ENCODE measurements around the gene SCUBE2.

The SCUBE2 gene

DNA sequence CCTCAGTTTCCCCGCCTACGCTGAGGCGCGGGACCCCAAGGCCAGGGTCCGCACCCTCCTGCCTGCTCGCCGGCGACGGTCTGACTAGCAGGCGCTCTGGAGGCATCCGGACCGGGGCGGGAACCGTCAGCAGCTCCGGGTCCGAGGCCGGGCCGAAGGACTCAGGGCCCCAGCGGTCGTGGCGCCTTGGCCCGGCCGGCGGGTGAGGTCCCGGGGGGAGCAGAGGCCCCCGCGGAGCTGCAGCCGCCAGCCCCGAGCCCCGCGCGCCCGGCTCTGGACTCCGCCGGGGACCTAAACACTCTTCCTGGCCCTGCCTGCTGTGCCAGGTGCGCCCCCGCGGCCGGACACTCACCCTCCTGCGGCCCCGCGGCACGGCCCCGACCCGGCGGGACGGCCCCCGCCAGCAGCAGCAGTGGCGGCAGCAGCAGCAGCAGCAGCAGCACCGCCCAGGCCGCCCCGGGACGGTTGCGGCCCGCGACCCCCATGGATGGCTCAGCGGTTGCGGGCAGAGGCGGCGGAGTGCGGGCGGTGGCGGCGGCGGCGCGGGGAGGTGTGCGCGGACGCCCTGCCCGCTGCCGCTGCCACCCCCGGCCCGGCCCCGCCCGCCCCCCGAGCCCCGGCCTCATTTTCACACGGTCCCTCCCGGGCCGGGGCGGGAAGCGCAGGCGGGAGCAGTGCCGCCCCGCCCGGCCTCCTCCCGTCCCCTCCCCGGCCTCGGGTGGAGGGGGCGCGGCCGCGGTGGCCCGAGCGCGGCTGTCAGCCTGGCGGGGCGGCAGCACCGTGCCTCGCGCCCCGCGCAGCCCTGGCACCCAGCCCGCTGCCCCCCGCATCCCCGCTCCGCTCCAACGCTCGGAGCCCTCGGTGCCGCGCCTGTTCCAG lies at the start of gene SCUBE2:
SCUBE2 (minus strand) TSS at position 556 of the 879 bp plus-strand sequence; CDS start at position 485, 71 bp downstream.
- DNase-seq = no peak

DNA sequence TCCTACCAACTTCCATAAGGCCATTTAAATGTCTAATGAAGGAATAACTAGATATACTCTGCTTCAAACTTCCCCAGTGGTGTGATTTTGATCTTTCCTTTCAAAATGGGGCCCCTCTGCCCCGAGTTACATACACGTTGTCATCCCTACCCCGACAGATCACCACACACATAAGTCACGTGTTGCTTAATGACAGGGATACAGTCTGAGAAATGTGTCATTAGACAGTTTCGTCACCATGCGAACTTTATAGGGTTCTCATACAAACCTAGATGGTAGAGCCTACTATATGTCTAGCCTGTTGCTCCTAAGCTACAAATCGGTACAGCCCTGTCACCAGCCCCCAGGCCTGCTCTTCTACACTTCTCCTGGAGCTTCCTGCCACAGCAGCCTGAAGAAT lies 49.8 kb upstream of the SCUBE2 start:
- DNase-seq = no peak

DNA sequence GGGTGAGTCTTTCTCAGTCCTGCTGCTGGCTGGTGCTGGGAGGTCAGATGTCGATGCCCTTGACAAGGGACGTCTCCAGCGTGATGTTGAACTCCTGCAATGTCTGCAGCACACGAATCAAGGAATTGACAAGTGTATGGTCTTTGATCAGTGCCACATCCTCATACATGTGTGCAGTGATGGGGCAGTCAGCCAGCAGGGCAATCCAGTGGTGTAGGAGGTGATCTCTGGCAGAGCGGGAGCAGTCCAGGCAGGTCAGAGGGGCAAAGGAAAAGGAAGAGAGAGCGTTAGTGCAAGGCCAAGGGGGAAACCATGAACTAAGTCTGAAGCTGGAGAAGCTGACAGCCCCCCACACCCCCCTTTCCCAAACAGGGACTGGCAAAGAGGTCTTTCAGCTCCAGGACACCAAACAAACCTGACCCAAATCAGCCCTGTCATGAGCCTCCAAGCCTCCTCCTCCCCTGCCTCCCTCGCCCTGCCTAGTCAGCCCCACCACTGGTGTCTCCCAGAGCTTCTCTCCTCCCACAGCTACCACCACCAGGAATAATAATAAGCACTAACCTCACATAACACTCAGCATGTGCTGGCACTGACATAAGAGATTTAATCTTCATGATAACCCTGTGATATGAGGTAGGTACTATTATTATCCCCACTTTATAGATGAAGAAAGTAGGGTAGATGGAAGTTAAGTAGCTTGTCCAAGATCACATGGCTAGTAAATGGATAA lies 48.4 kb upstream of the SCUBE2 start:
- no peak for DNase-seq

DNA sequence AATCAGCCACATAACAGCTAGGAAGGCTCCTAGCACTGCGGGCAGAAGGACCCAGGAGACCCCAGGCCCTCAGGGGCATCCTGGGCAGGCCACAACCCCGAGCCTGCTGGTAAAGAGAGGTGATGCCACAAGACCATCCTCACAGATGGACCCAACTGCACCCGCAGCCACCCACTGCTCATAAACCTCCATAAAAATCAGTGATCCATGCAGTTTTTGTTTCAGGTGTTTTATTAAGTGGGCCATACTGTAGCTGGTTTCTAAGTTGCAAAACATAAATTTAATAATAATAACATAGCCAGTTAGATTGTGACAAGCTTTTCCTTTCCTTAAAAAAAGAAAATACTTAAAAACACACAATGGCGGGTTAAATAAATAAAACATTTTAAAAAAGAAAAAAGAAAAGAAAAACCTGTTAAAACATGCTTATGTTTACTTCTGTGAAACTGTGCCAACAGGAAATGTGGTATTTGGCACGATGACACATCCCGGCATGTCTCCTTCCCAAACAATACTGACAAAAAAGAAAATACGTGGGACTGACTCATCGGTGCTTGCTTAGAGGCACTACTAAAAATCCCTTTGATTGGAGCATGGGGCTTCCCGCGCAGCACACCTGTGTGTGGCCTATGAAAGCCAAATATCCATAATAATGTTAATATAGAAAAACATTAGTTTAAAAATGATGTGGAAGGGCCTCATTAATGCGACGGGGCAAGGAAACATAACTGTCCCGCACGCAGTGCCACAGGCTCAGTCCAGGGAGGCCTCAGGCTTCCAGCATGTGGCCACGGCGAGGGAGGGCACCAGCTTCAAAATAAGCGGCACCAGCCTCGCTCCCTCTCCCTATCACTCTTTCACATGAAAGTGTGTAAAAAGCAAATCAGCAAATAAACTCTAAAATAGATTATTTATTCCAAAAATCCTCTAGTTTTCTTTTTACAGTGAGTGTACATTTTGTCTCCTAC lies 47.5 kb upstream of the SCUBE2 start:
- peak; percentile 76 for DNase-seq

DNA sequence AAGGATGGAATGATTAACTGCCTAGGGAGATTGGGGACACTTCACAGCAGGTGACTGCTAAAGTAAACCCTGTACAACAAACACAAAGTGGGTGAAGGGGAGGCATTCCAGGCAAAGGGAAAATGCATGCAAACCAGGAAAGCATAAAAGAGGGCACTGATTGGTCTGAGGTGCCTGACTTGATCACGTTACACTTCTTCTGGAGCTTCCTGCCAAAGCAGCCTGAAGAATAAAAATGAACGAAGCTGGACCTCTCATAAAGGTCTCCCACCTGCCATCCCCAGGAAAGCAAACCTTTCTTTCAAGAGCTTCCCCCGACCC lies 46.7 kb upstream of the SCUBE2 start:
- no peak for DNase-seq

DNA sequence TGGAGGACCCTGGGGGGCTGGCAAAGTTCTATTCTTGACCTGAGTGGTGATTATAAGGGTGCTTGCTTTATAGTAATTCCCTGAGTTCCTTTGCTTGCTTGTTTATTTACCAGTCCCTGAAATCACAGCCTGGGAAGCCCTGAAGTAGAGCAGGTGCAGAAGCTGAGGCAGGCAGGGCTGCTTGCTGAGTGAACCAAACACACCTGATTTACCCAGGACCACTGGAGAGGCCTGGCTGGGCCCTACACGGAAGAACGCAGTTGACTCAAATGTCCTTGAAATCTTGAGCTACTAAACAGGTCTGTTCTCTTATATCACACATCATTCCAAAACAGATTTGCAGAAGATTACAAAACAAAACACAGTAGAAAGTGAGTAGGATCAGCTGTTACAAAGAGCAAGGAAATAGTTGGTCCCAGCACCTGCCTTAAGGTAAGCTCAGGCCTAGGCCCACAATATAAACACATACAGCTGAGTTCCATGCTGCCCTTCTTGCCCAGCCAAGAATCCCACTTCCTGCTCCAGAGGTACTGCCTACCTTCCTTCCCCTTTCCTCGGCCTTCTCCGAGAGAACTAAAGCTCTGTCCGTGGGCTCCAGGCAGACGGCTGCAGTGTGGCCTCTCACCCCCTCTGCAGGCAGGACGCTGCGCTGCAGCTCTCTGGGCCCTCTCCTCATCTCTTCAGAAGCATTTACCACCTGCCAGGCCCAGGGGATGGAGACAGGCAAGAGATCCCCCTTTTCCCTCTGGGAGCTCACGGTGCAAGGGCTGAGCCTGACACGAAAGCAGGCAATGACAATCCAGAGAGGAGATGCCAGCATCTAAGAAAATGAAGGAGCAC lies 46.1 kb upstream of the SCUBE2 start:
- peak; percentile 19 for DNase-seq

DNA sequence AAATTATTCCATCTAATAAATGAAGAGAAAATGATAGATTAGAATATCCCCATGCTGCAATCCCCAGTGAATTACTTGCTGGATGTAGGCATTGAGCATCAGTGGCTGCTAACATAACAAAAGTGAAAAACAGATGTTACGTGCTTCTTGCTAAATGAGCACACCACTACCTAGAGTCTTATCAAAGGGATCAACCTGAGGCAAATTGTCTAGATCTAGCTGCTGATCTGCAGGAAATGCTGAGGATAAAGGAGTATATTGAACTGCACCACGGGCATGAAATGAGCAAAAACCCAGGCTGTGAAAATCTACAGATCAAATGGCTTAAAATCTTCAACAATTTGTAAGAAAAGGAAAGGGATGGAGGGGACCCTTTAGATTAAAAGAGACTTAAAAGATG lies 45.3 kb upstream of the SCUBE2 start:
- no peak for DNase-seq

DNA sequence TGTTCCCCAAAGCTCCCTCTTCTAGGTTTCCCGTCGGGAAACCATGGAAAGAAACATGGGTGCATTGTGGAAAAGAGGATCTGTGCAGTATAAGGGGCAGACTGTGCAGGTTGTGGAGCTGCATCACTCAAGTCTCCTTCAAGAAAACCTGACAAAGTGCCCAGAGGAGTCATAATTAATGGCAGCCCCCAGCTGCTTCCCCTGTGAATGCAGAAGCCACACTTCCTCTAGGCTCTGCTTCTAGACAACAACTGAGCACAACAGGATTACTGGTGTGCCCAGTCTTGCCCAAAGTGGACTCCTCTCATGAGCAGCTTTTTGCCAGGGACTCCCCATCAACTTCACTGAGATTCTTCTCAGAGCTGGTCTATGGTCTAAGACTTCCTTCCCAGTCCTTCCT lies 42.6 kb upstream of the SCUBE2 start:
- no peak for DNase-seq

DNA sequence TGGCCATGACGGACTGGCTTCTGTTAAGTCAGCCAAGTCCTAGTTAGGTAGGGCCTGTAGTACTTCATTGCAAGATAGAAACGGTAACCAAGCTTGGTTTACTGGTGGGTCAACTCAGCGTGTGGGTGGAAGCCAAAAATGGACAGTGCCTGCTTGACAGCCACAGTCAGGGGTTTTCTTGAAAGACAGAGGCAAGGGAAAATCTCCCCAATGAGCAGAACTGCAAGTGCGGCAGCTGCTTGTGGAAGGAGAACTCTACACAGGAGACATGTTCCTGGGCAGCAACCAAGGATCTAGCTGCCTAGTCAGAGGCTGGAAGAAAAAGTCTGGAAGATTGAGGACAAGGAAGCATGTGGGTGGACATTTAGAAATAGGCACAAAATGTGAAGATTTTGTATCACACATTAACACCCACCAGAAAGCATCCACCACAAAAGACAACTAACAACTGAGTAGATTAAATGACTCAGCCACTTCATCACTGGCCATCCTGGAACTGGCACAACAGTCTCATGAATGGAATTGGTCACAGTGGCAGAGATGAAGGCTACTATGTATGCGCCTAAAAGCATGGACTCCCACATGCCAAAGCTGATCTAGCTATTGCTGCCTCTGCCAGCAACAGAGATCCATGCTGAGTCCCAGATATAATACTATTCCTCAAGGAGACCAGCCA lies 40.9 kb upstream of the SCUBE2 start:
- no peak for DNase-seq

DNA sequence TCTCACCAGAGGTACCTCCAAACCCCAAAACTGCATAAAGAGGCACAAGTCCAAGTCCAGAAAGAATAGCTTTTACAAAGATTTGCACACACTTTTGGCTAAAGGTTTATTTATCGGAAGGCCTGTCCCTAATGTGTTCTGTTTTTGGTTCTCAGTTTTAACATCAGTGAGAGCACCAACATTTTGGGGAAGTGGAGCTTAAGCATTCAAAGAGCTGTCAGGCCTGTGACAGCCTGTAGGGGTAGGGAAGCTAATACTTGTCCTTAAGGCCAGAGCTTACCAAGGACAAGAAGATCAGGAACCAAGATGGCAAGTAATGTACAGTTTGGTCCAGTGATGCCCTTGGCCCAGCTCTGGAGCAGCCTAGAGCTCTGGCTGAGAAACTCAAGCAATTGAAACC lies 38.9 kb upstream of the SCUBE2 start:
- DNase-seq = no peak

DNA sequence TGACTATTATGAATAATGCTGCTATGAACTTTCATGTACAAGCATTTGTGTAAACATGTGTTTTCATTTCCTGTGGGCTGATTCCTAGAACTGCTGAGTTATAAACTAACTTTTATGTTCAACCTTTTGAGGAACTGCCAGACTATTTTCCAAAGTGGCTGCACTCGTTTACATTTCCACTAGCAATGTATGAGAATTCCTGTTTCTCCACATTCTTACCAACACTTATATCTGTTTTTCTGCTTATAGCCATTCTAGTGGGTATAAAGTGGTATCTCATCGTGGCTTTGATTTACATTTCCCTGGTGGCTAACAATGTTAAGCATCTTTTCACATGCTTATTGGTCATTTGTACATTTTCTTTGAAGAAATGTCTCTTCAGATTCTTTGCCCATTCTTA lies 35.2 kb upstream of the SCUBE2 start:
- DNase-seq = no peak

DNA sequence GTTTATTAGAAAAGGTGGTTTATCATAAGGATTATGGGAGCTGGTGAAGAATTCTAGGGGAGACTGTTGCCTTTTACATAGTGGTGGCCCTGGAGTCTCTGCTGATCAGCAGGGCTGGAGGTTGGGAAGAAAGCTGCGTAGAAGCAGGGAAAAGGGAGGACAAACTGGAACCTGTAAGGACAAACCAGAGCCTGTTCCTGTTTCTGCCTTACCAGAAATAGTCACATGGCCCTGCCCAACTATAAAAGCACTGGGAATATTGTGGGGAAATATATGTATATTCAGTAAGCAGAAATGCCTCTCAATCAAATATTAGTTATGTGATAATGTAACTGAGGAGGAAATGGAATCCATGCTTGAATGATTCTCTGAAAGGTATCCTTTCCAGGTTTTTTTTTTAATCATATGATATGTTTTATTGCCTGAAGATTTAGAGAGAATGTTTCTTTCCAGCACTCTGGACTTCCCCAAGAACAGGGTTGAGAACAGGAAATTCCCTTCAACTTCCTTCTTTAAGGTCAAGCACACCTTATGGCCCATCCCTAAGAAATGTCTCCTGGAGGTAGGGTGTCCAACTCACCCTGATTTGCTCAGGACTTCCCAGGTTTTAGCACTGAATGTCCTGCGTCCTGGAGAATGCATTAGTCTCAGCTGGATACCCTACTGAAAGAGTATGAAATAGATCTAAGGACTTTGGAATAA lies 33.9 kb upstream of the SCUBE2 start:
- DNase-seq = no peak

DNA sequence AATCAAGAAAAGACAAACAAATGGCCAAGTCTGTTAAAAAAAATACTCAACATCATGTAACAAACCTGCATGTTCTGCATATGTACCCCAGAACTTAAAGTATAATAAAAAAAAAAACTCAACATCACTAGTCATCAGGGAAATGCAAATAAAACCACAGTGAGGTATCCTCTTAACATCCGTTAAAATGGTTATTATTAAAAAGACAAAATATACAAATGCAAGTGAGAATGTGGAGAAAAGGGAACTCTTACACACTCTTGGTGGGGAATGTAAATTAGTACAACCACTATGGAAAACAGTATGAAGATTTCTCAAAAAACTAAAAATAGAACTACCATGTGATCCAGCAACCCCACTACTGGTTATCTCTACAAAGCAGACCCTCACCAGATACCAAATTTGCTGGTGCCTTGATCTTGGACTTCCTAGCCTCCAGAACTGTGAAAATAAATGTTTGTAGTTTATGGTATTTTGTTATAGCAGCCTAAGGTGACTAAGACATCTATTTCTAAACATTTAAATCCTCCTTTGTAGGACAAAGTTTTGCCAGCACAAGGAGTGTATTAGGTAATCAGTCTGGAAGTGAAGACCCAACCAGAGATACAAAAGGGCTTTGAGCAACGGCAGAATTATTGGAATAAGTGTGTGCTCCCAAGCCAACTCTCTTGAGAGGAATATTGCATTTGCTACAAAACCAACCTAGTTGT lies 32.4 kb upstream of the SCUBE2 start:
- no peak for DNase-seq

DNA sequence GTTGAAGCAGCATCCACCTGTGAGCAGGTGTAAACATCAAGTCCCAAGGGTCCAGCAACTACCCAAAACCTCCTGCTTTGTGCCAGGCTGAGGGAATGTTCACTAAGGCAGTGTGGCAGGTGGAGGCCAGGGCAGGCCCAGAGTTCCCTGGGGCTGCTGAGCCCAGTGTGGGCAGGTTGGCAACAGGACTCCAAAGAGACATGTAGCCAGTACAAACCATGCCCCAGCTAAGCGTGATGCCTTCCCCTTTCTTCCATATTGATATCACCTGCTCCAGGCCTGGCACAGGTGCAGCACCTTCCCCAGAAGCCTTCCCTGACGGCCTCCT lies 30.0 kb upstream of the SCUBE2 start:
- no peak for DNase-seq

DNA sequence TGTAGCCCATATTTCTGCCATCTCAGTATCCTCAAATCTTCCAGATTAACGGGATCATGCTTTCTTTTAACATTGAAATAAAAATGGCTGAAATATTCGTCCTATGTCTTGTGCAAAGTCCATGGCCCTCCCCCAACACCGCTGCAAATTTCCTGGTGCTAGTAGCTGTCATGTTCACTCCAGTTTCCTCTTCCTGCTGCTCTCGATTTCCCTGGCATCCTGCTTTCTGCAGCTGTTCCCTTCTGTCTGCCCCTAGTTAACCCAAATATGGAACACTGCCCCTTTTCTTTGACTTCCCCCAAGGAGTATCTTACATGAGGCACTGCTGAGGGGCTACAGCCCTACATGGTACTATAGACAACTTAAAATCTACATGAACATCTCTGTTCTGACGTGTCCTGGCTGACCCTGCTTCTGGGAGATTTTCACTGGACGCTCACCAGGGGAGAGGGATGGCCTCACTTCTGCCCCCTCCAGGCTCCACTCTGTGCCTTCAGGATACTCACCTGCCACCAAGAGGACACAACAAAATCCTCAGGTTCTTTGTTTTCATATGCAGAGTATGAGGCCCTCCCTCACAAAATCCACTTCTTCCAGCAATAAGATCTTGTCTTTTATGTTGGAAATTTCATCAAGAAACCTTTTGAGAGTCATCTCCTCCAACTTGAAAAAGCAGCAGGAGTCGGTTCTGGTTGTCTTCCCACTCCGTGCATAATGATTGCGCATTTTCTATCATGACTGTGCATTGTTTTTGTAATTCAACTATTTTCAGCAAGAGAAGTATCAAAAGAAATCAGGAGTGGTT lies 29.5 kb upstream of the SCUBE2 start:
- DNase-seq = no peak

DNA sequence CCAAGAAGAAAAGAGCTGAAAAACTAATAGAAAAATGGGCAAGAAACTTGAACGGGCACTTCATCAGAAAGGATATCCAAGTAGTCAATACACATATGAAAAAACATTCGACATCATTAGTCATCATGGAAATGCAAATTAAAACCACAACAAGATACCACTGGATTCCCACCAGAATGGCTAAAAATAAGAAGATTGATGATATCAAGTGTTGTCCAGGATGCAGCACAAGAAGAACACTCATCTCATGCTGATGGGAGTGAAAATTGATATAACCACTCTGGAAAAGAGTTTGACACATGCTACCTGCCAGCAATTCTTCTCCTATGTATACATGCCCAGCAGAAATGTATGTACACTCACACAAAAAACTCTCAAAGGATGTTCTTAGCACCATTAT lies 26.9 kb upstream of the SCUBE2 start:
- no peak for DNase-seq

DNA sequence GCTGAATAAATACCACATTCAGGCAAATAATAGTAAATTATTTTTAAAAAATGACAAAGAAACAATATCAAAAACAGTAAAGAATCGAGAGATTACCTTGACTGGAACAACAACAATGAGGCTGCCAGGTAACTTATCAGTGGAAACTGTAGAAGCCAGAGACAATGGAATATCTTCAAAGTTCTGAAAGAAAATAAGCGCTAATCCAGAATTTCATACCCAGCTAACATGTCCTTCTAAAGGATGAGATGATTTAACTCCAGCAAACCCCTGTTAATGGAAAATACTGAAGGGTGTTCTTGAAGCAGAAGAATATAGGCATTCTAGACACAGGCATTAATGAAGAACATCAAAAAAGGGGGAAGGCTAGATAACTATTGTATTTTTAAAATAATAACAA lies 20.7 kb upstream of the SCUBE2 start:
- DNase-seq = no peak

DNA sequence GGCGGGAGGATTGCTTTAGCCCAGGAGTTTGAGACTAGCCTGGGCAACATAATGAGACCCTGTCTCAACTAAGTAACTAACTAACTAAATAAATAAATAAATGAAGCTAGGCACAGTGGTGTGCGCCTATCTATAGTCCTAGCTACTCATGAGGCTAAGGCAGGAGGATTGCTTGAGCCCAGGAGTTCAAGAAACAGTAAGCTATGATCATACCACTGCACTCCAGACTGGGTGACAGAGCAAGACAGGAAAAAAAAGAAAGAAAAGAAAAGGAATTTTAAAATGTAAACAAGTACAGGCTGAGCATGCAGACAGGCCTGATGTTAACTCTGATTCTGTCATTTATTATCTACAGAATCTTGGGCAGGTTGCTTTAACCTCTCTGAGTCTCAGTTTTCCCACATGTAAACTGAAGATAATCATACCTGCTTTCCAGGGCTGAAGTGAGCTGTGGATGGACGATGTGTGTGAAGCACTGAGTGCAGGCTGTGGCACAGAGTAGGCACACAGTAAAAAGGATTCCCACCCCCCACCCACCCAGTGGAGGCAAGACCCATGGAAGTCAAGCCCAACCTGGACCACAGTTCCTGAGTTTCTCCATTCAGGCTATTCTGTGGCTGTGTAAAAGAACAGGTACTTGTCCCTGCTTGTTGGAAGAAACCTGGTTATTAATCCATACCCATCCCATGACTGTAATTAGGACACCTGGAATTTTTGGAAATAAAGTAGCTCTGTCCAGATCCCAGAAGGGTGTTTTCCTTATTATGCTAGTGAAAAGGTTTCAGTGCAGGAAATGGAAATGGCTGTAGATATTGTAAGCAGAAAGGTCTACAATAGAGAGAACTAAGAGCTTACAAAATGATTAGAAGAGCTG lies 18.7 kb upstream of the SCUBE2 start:
- no peak for DNase-seq

DNA sequence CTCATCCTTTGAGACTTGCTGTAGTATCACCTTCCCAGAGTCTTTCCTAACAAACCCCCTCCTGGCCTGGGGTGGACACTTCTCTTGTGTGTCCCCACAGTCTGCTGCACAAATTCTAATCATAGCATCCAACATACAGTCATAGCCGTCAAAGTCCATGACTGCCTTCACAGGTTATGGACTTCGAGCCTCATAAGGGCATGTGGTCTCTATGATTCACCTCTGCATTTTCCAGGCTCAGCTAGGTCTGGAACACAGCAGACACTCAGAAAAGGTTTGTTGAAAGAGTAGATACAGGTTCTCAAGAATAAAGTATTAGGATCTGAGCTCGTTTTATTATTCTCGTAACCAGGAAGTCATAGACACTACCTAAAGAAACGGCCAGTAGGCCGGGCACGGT lies 13.2 kb upstream of the SCUBE2 start:
- no peak for DNase-seq
